Left forelimb (tissue), 1 donor: Measurements from ENCODE around the gene ABHD16A.

Experiments used
- DNase-seq: peaks from one replicate; pipeline ENCODE4 v3.0.0-alpha.2; 2018; ENCODE audit warnings: low spot score

The ABHD16A gene

DNA sequence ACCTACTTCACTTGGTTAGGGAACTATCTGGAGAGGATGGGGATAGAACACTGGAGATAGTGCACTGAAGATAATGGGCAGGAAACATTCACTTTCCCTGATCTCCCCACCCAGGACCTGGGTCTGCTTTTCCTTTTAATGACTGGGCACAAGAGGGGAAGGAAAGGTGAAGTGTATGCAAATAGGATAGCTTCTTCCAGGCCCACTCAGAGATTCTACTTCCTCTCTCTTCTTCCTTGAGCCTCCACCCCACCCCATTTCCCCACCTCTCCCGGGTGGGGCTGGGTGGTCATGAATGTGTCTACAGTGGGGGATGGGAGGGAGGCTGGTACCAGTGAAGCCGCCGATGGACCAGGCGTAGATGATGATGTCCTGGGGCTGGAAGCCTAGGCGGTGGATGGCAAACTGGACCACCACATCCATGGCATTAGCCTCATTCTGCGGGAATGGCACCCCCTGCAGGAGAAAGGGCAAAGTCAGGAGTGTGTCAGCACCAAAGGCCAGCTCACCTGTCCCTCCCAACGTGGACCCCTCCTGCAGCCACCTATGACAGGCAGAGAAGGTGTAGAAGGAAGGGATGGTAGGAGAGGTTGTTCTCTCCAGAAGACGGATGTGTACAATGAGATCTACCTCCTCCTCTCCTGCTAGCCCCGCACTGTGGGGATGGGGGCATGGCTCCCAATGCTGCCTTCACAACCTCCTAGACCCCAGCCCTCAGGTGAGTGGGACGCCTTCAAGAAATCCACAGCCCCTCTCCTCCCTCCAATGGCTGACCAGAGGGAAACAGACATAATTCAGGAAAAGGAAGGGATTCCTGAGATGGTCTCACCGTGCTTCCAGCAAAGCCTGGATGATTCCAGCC, 13.6 kb downstream of the ABHD16A start:
- no peak for DNase-seq

DNA sequence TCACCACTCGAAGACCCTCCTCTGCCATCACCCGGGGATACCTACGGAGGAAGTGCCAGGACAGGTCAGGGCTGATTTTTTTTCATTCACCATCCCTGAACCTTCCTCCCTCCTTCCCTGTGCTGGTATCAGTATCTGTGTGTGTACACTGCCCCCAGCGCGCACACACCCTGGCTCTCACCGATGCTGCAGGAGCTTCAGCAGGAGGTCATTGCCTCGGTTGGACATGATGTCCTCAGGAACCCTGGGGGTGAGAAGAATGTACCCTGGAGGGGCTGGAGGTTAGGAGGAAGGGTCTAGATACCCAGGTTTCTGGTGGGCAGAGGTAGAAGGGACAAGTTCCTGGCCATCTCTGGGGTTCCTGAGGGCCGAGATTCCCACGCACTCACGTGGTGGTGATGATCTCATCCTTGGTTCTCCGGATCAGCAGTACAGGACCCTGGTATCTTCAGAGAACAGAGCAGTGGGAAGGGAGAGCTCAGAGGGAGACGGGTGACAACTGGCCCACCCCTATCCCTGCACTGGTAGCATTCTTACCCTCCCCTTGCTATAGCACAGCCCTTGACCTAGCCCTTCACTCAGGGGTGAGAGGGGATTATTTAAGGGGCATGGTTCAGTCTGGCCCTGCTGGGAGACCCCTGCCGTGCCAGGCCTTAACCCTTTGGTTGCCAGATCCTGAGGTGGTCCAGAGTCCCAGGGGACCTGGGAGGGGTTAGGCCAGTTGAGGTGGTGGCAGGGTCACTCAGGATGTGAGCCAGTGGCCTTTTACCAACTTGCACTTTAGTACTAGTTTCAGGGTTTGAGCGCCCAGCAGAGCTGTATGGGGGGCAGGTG, 15.0 kb downstream of the ABHD16A start:
- DNase-seq = no peak

DNA sequence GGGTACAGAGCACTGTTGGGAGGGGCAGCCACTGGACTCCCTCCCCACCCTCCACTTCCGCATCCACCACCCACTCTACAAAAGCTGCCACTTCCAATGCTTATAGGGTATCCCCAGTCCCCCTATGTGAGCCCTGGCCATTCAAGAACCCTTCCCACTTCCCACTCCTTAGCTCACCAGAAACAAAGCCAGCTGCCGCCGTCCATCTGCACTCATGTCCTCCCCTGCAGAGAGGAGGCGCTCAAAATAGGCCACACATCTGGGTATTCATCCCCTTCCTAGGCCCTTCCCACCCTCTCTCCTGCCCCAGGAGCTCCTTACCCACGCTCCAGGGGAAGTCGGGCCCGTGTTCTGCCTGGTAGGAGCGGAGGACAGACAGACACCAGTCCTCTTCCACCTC, 15.8 kb downstream of the ABHD16A start:
- no peak for DNase-seq

DNA sequence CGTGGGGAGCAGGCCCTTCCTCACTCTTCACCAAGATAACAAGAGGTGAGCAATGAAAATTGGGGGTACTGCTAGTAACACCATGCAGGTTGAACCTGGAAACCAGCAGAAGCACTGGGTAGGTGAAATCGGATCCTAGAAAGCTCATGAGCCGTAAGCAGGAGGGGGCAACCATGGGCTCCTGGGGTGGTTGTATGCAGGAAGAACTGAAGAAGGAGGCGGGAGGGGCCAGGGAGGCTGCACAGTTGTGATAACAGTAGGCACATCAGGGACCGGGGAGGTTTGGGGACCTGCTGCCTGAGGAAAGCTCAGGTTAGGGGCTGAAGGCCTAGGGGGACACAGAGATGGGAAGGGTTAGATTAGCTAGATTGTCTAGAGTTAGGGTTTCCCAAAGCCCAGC, 16.6 kb downstream of the ABHD16A start:
- no peak for DNase-seq

DNA sequence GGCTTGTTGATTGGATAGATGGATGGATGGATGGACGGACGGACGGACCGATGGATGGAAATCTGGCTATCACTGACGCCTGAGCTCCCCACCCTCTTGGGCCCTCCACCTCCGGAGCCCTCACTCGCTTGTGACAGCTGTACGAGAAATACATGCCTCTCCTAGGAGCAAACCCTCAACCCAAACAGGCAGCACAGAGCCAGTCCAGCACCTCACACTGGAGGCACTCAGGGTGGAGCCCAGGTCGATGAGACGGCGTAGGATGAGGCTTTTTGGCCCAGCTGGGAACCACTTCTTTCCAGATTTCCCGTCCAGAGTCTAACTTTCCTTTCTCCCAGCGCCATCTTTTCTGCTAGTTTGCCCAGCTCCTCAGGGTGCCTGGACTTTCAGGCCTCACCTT, 19.5 kb downstream of the ABHD16A start:
- no peak for DNase-seq

DNA sequence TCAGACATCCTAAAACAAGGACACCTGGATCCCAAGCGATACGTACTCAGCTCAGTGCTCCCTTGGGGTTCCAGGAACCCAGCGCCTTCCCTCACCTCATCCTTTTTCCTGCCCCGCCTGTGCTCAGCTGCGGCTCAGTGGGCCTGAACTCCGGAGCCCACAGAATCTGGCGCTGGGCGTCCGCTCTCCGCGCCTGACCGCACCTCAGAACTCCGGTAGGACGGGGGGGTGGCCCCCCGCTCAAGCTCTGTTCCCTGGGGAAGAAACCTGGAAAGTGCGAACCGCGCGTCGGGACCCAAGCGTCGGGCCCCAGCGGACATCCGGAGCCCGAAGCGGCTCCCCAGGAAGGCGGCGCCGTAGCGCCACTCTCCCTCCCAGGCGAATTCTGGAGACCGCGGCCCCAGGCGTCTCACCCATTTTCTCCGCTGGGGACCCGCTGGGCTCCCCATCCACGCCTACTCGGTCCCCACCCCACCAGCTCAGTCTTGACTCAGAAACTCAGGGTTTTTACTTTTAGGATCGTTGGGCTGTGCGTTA, 21.9 kb downstream of the ABHD16A start:
- no peak for DNase-seq

DNA sequence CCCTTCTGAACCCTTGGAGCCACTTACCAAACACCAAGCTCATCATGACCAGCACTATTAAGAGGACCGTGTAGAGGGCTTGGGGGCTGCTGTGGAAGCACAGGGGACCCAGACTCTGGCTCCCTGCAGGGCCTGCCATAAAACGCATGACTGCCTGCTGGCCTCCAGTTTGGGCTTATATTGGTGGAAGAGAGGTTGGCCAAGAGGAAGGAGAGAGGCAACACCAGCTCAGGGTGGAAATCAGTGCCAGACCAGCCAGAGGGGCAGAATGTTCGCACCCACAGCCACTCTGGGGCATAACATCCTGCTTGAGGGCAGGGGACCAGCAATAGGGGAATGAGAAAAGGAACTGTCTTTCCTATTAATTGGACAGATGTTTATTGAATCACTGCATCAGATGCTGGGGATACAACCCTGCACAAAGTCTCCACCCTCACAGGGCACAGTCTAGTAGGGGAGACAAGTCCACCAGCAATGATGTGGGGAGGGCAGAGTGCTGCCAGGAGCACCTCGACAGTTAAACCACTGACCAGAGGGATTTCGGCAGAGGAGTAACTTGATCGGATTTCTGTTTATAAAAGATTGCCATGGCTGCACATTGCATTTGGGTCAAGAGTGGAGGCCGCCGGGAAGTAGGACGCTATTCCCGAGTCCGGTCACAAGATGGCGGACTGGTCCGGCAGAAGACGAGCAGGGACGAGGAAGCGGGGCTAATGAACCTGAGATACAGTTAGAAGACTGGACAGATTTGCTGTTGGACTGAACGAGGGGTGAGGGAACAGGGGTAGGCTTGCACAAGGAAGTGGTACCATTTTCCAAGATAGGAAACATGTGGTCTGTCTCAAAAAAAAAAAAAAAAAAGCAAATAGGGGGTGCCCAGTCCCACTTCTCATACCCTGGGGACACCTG, 22.6 kb downstream of the ABHD16A start, which contains the start of gene LY6G5C:
Gene LY6G5C (minus strand): TSS at position 842 of the 909 bp plus-strand sequence. CDS start 694 bp downstream, at position 148.
- DNase-seq = peak; percentile 84

DNA sequence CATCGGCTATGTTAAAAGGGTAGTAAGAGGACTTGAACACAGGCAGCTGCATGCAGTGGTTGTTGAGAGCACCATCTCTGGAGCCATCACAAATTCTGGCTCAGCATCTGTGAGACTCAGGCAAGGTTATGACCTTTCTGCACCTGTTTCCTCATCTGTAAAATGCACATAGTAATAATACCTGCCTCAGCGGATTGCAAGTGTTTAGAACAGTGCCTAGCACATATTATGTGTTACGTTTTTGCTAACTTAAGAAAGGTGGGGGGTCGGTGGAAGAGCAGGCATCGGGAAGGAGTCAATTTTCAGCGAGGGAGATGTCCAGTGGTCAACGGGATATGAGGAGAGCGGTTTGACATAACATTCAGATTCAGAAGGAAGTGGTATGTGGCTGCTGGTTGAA, 25.2 kb downstream of the ABHD16A start:
- DNase-seq = no peak

DNA sequence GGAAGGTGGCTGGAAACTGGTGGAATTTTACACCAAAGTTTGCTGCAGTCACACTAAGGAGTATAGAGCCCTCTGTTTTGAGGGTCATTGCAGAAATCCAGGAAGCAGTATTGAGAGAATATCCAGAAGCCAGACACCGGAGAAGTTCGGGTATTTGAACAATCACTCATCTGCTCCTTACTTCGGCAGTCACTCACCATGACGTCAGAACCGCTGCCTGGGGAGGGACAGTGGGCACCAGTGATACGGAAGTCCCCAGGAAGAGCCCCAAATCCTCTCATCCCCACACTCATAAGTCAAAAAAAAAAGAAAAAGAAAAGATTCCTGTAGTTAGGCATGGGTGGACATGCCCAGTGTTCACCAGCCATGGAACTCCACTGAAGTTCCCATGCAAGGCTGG, 26.2 kb downstream of the ABHD16A start:
- no peak for DNase-seq

DNA sequence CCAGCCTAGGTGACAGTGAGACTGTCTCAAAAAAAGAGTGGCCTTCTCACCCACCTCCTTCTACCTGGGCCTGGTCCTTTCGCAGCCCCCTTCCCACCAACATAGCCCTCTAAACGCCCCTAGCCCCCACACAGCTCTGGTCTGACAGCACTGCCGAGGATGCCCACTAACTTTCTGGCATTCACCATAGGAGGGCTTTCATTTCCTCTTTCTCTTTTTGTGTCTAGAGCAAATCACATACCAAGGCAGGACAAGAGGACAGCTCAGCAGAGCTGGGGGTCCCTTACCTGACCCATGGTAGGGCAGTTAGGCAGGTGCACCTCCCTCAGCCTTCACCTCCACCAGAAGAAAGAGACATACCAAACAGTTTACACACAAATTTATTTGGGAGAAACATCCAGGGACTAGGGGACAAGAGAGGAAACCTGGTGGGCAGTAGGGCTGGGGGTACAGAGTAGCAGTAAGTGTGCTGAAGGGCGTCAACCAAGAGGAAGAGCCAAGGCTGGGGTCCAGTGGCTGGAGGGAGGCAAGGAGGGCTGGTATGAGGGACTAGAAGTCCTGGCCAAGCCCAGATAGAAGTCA, 26.7 kb downstream of the ABHD16A start:
- no peak for DNase-seq

DNA sequence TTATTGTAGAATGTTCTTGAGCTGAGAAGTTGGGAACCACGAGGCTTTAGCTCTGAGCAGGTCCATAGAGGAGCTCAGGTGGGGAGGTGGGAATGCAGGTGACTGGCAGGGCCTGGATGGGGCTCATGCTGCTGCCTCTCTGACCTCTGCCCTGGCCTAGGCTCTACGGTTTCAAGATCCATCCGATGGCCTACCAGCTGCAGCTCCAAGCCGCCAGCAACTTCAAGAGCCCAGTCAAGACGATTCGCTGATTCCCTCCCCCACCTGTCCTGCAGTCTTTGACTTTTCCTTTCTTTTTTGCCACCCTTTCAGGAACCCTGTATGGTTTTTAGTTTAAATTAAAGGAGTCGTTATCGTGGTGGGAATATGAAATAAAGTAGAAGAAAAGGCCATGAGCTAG, 33.4 kb downstream of the ABHD16A start, which contains the start of gene LY6G5B:
Gene LY6G5B (plus strand): TSS at position 301 of the 400 bp plus-strand sequence. CDS start 975 bp downstream, outside the sequence.
- DNase-seq = no peak

DNA sequence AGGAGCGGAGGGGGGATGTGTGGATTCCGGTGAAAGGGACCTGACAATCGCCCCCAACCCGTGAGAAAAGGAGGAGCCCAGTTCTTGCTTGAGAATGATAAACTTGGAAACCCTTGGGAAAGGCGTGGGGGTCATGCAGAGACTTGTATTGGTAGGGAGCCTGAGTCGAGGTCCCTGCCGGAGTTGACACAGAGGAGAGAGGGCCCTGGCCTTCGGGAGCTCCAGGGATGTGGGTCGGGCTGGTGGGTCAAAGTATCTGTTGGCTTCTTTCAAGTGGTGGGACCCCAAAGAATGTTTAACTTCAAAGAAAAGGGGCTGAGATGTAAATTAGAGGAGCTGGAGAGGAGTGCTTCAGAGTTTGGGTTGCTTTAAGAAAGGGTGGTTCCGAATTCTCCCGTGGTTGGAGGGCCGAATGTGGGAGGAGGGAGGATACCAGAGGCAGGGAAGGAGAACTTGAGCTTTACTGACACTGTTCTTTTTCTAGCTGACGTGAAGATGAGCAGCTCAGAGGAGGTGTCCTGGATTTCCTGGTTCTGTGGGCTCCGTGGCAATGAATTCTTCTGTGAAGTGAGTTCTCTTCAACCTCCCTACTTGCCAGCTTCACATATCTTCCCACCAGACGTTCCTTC, 36.7 kb downstream of the ABHD16A start:
- DNase-seq = no peak

DNA sequence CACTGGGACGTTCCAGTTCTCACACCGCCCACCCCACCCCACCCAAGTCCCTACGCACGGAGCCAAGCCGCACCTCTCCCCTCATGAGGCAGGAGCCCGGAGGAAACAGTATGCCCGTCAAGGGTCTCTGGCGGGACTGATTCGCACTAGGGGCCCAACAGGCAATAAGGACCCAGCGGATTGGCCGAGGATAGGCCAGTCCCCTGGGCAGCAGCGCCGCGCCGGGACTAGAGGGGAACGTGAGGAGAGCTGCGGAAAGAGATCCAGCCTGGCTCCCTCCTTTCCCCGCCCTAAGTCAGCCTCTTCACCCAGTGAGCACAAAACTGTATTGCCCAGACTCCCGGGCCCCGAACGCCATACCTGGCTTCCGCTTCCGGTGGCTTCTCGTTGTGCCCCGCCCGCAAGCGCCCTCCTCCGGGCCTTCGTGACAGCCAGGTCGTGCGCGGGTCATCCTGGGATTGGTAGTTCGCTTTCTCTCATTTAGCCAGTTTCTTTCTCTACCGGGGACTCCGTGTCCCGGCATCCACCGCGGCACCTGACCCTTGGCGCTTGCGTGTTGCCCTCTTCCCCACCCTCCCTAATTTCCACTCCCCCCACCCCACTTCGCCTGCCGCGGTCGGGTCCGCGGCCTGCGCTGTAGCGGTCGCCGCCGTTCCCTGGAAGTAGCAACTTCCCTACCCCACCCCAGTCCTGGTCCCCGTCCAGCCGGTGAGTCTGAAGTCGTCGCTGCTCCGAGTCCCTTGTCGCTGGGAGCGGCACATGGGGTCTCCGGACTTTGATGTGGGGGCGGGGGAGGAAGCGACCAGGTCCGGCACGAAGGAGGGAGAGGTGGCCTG, 37.4 kb downstream of the ABHD16A start, which contains the start of gene CSNK2B:
Gene CSNK2B (plus strand): TSS at position 580 of the 836 bp plus-strand sequence. CDS start 752 bp downstream, outside the sequence.
- DNase-seq = peak; percentile 98

DNA sequence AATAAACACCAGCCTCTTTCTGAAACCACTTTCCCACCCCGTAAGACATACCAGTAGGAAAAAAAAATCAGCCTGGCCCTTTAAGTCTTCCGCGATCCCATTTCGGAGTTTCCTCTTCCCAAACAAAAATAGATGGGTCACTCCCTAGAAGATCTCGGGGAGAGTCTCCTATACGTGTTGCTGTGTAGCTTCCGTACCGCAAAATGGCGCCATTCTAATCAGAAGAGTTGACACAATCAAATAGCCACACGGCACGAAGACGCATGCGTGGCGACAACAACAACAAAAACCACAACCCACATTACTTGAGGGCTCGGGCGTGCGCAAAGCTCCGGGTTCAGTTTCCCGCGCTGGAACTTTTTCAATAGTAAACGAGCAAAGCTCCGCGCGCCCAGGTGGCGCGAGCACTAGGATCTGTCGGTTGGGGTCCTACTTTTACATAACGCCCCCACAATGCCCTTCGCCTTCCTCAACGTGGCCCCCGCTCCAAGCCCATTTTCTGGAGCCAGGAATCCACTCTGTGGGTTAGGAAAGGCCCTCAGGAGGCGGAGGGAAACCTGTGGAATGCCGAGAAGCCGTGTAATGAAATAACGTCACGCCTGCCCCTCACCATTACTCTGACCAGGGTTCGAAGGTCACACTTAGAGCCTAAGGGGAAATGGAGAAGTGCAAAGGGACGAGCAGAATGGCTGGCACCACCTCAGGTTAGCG, 38.2 kb downstream of the ABHD16A start, which contains the start of gene GPANK1:
Gene GPANK1 (minus strand): TSS at position 208 of the 711 bp plus-strand sequence. CDS start 519 bp downstream, outside the sequence.
- DNase-seq = peak; percentile 86

DNA sequence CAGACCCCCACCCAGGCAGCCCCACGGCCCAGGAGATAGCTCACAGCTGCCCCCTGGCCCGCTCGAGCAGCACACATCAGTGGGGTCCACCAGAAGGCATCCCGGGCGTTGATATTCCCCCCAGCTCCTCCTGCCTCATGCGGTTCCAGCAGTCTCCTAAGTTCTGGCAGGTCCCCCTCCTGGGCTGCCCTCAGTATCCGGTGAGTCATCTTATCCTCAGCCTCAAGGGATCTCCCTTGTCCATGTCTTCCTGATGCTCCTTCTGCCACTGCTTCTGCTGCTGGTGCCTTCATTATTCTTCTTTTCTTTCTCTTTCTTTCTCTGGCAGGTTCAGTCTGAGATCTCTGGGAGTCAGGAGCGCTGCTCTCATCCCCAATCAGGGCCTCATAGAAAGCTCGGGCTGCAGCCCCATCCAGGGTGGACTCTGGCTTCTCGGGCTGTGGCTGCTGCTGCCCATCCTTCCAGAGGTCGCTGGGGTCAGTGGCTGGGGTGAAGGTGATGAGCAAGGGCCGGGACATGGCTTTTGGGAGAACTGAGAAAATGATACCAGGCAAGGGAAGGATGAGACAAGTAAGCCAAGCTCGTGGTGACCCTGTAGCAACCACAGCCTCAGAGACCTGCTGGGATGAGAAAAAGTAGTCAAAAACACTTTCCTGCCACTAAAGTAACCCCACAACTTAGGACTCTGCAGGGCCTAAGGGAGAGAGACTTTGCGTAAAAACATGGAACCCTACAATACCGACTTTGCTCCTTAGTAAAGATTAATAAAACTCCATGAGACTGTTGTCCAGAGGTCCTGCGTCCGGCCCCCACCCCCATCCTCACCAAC, 38.9 kb downstream of the ABHD16A start:
- no peak for DNase-seq

DNA sequence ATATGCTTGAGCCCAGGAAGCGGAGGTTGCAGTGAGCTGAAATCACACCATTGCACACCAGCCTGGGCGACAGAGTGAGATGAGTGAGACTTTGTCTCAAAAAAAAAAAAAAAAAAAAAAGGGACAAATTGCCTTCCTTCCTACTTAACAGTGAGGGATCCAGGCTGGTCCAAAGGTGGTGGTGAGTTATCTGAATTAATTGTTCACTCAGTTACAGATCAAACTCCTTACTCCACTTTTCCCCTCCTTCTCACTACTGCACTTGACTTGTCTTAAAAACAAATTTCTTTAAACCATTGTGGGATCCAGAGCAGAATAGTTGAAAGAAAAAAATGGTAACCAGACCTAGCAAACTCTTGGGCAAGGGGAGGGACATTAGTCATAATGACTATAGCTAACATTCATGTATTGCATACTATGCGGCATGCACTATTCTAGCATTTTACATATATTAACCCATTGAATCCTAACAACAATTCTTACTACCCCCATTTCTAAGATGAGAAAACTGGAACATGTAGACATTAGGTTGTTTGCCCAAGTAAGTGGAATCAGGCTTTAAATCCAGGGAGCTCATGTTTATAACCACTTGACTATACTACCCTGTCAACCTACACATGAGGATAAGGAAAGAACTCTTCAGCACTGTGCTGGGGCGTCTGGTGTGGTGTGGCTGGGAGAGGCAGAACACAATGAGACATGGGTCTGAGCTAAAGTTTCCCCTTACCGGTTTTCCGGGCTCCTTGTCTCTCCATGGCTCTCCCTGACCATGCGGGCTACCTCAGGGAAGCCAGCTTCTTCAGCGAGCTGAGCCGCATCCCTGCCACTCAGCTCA, 39.8 kb downstream of the ABHD16A start:
- no peak for DNase-seq
